SH-SY5Y (cell line): ENCODE measurements around the gene ATP5F1B.

ENCODE experiments used
- GATA2 ChIP-seq: IDR thresholded peaks from 2 replicates; pipeline ENCODE4 v1.6.1; 2011; ENCODE audit warnings: mild to moderate bottlenecking, low read depth, low read length
- GATA3 ChIP-seq: IDR thresholded peaks from 2 replicates; pipeline ENCODE4 v1.6.1; 2011; ENCODE audit warnings: low read depth, mild to moderate bottlenecking, low read length, moderate library complexity

GRCh38 chr12:56678852-56679251, 33.1 kb upstream of the ATP5F1B start:
- TF ChIP-seq GATA3 (no peak), GATA2 (no peak)
